Large intestine (tissue), 3 donors: Measurements from ENCODE around the gene LTBP3. TPM values are rescaled to one million over a fixed set of nuclear protein-coding genes. Genes with fewer than 3 reads are reported as not detected.

Experiments used
- DNase-seq, 2 donors: peaks; one replicate each; pipeline versions ENCODE4 v3.0.0 to v3.0.0-alpha.2; 2013
- H3K27ac ChIP-seq: one replicate; pipeline ENCODE4 v1.5.1; 2013; ENCODE audit warnings: low read length
- H3K27me3 ChIP-seq: 2 replicates; pipeline ENCODE4 v1.6.1; 2013; ENCODE audit warnings: low read length; ENCODE audit not compliant: control insufficient read depth, insufficient read depth
- H3K36me3 ChIP-seq: 2 replicates; pipeline ENCODE4 v1.6.1; 2013; ENCODE audit warnings: low read length; ENCODE audit not compliant: control insufficient read depth, insufficient read depth
- H3K4me1 ChIP-seq: one replicate; pipeline ENCODE4 v1.6.1; 2013; ENCODE audit warnings: low read length; ENCODE audit not compliant: control insufficient read depth, insufficient read depth
- H3K4me3 ChIP-seq: one replicate; pipeline ENCODE4 v1.5.1; 2013; ENCODE audit warnings: low read length
- H3K9me3 ChIP-seq: one replicate; pipeline ENCODE4 v1.6.1; 2013; ENCODE audit warnings: mild to moderate bottlenecking, low read depth, low read length, moderate library complexity; ENCODE audit not compliant: control insufficient read depth
- WGBS: methylation state at CpG from one replicate; pipeline ENCODE4 v1.1.5; 2013; ENCODE audit warnings: low lambda C conversion rate; ENCODE audit not compliant: insufficient coverage; 5-methylcytosine and 5-hydroxymethylcytosine counted together
- polyA plus RNA-seq: library from polyadenylated mRNA; unstranded; fragments of 120-200 nt; gene quantifications from one replicate; pipeline ENCODE4 v1.2.1, GENCODE V29; 2013

The LTBP3 gene
- polyA plus RNA-seq, 1 donor: 105 TPM

DNA sequence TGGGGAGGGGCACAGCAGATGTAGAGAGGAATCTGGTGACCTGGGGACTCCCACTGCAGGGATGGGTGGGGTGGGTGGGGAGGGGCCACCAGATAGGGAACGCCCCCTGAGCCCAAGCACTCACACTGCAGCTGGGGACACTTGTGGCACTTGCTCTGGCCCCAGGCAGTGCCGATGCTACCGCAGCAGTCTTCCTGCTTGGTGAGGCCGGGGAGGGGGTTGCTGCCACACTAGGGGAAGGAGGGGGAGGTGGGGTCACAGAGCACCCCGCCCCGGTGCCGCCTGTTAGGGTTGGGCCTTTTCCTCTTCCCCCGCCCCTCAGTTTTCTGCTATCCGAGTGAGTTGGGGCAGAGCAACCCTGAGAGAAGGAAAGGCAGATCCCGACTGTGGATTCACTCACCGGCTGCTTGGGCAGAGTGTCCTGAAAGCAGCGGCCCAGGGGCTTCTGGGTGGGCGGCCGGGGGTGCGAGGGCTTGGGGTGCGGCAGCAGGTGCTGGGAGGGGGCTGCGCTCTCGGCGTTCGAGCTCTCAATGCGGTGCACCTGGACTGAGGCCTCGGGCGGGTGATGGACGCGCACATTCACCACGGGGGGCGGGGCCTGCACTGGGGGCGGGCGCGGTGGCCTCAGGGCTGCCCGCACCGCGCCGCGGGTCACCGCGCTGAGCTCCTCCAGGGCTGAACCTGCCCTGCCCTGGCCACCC, 4.7 kb downstream of the LTBP3 start:
- peak in 1 of 2 donors; percentile 43 for DNase-seq
- Histone ChIP-seq H3K9me3 (no peaks in the 10 kb centered on the region), H3K27me3 (no peaks in the 10 kb centered on the region), H3K27ac (no peak overlapping the region), H3K4me3 (no peak overlapping the region), H3K36me3 (peaks cover 8% of the 10 kb centered on the region), H3K4me1 (peaks cover 52% of the 10 kb centered on the region)
- WGBS: no CpG with 5 or more reads among the region's 37 CpGs

DNA sequence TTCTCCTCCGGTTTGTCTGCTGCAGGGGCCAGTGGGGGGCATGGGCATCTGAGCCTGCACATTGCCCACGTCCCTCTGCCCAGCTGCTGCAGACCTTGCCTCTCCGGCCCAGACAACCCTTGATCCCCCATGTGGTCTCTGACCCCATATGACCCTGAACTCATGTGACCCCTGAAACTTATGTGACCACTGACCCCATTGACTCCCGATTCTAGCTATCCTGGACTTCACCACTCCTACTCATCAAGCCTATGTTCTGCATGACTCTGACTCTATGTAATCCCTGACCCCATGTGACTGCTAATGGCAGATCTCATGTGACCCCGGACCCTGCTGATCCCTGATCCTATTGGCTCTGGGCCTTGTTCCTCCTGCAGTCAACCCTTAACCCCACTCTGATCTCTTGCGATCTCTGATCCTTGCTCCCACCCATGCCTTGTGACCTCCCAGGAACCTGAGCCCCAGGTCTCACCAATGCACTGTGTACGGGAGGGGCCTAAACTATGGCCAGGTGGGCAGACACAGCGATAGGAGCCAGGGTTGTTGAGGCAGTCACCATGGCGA, 5.7 kb downstream of the LTBP3 start:
- Histone ChIP-seq H3K4me1 (peaks cover 51% of the 10 kb centered on the region), H3K4me3 (no peak overlapping the region), H3K27me3 (no peaks in the 10 kb centered on the region), H3K36me3 (peaks cover 8% of the 10 kb centered on the region), H3K27ac (no peak overlapping the region), H3K9me3 (no peaks in the 10 kb centered on the region)
- DNase-seq: peak in 1 of 2 donors; percentile 70
- 60% methylated on average over 1 of the region's 9 CpGs for WGBS

DNA sequence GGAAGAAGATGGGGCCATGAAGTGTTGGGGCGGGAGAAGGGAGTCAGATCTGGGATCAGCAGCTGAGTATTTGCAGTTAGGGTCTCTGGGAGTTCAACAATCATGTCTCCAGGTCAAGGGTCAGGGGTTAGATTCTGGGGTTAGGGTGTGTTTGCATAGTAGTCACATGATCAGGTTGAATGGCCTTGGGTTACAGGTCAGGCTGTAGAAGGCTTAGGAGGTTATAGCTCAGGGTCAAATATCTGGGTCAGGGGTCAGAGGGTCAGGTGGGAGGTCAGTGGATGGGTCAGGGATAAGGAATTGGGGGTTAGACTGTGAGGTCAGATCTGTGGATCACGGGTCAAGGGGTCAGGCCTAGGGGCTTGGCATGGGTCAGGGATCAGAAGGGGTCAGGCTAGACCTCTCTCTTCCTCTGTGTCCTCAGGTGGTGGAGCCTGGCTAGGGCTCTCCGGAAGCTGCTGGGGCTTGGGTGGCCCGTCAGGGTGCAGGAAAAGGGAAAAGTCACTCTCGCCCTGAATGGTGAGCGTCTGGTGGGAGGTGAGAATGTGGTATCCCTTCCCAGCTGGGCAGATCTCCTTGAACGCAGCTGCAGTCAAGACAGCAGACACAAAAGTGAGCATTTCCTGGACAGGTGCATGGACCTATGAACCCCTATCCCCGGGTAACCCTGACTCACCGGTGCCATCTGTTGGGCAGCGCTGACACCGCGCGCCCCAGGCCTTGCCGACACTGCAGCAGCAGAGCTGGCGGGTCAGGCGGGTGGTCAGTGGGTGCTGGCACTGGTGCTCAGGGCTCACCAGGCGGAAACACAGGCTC, 6.4 kb downstream of the LTBP3 start:
- no CpG with 5 or more reads among the region's 17 CpGs for WGBS
- peaks cover 46% of the 10 kb centered on the region for H3K4me1 ChIP-seq
- peak; percentile 83 to 84 for DNase-seq
- H3K27me3 ChIP-seq: no peaks in the 10 kb centered on the region
- peak overlapping the region; percentile 64 for H3K27ac ChIP-seq
- no peak overlapping the region for H3K4me3 ChIP-seq
- H3K9me3 ChIP-seq: no peaks in the 10 kb centered on the region
- H3K36me3 ChIP-seq: peaks cover 8% of the 10 kb centered on the region

DNA sequence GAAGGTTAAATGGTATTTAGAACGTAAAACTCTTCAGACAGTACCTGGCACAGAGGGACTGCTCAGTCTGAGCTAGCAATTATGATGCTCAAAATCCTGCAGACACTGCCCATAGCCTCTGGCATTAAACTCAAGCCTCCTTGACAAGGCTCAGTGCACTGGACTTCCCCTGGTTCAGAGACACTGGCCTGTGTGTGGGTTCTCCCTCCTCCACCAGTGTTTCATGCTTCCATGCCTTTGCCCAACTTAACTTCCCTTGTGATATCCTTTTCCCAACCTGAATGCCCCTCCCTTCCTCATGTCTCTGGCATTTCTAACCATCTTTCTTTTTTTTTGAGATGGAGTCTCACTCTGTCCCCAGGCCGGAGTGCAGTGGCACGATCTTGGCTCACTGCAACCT, 9.1 kb downstream of the LTBP3 start:
- H3K27ac ChIP-seq: no peak overlapping the region
- H3K36me3 ChIP-seq: peaks cover 11% of the 10 kb centered on the region
- WGBS: no CpG with 5 or more reads among the region's 3 CpGs

DNA sequence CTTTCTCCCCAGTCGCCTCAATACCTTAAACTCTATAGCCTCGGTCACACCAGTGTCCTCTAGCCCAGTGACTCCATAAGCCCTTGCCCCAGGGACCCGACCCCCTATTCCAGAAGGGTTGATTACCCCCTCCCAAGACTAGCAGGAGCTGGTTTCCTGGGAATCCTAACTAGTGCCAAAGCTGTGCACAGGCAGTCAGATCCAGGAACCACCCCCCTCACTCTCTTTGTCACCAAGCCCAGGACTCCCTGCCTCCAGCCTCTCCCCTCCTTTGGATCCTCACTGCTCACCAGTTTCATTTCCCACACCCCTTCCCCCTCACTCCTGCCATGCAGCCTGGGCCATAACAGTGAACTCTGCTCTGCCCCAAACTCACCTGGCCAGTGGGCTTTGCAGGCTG, 9.8 kb downstream of the LTBP3 start:
- H3K9me3 ChIP-seq: no peaks in the 10 kb centered on the region
- peaks cover 34% of the 10 kb centered on the region for H3K4me1 ChIP-seq
- no peak overlapping the region for H3K4me3 ChIP-seq
- peaks cover 15% of the 10 kb centered on the region for H3K36me3 ChIP-seq
- WGBS: no CpG with 5 or more reads among the region's 3 CpGs
- DNase-seq: no peak
- H3K27me3 ChIP-seq: no peaks in the 10 kb centered on the region
- H3K27ac ChIP-seq: no peak overlapping the region

More for the DNA sequence above, 9.1 kb downstream of the LTBP3 start:
- no peaks in the 10 kb centered on the region for H3K27me3 ChIP-seq
- no peak overlapping the region for H3K4me3 ChIP-seq
- DNase-seq: no peak
- H3K9me3 ChIP-seq: no peaks in the 10 kb centered on the region
- peaks cover 37% of the 10 kb centered on the region for H3K4me1 ChIP-seq

DNA sequence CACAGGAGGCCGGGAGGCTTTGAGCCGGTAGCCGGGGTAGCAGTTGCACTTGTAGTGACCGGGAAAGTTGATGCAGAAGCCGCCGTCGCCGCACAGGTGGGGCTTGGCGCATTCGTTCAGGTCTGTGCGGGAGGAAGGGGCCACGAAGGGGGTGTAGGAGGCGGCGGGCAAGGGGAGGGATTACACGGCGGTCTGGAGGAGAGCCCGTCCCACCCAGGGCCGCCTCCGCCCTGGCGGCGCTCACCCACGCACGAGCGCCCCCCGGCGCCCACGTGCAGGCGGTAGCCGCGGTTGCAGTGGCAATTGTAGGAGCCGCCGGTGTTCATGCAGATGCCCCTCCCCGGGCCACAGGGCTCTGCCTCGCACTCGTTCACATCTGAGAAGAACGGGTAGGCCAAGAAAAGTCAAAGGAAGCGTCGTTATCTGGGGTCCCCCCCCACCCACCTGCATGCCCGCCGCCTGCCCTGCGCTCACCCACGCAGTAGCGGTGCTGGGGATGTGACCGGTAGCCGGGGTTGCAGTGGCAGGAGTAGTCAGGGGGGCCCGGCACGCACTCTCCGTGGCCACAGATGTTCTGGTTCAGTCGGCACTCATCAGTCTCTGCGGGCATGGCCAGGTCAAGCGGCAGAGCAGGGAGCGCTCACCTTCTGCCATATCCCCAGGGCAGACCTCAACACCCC, 10.6 kb downstream of the LTBP3 start:
- Histone ChIP-seq H3K27ac (no peak overlapping the region), H3K4me1 (peaks cover 29% of the 10 kb centered on the region), H3K9me3 (no peaks in the 10 kb centered on the region), H3K27me3 (no peaks in the 10 kb centered on the region), H3K4me3 (no peak overlapping the region), H3K36me3 (peaks cover 21% of the 10 kb centered on the region)
- WGBS: no CpG with 5 or more reads among the region's 52 CpGs
- DNase-seq: no peak

DNA sequence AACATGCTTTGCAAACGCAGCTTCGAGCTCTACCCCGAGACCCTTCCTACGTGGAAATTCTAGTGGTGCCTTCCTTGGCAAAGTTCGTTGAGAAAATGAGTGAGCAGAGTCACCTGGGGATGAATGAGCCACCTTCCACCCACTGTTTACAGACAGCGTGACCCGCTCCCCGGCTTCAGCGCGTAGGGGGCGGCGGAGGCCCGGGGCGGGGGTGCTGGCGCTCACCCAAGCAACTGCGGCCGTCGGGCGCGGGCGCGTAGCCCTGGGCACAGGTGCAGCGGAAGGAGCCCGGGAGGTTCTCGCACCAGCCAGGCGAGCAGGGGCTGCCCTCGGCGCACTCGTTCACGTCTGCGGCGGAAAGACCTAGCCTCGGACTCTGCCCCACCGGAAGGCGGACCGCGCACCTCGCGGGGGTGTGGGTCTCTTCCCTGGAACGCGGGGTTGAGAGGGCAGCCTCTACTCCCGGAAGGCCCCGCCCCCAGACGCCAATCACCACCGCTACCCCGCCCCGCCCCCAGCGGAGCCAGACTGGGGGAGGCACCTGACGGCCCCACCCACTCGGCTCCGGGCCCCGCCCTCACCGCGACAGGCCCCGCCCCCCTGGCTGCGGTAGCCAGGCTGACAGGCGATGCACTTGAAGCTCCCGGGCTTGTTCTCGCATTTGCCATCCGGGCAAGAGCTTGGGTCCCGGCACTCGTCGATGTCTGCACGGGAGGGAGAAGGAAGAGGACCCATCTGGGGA, 11.8 kb downstream of the LTBP3 start:
- no peaks in the 10 kb centered on the region for H3K9me3 ChIP-seq
- peaks cover 21% of the 10 kb centered on the region for H3K4me1 ChIP-seq
- DNase-seq: peak; percentile 87 to 96
- peak overlapping the region; percentile 66 for H3K27ac ChIP-seq
- peaks cover 20% of the 10 kb centered on the region for H3K36me3 ChIP-seq
- peak overlapping the region; percentile 52 for H3K4me3 ChIP-seq
- no CpG with 5 or more reads among the region's 64 CpGs for WGBS
- no peaks in the 10 kb centered on the region for H3K27me3 ChIP-seq

DNA sequence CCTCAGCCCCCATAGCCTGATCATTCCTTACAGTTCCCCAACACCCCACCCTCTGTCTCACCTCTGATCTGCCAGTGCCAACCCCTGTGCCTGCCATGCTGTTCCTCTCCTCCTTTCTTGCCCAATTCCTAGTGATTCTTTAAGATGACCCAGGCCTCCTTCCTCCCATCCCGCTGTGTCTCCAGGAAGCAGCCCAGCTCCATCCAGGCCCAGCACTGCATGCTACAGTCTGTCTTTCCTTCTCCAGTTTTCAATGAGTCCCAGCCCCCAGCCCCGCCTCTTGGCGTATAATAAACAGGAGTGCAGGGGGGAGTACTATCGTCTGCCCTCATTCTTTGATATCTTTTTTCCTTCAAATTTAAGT, 12.3 kb downstream of the LTBP3 start:
- H3K9me3 ChIP-seq: no peaks in the 10 kb centered on the region
- WGBS: no CpG with 5 or more reads among the region's 4 CpGs
- H3K27ac ChIP-seq: peak overlapping the region; percentile 66
- H3K4me3 ChIP-seq: peak overlapping the region; percentile 52
- DNase-seq: no peak
- peaks cover 21% of the 10 kb centered on the region for H3K36me3 ChIP-seq
- H3K4me1 ChIP-seq: peaks cover 22% of the 10 kb centered on the region
- H3K27me3 ChIP-seq: no peaks in the 10 kb centered on the region

DNA sequence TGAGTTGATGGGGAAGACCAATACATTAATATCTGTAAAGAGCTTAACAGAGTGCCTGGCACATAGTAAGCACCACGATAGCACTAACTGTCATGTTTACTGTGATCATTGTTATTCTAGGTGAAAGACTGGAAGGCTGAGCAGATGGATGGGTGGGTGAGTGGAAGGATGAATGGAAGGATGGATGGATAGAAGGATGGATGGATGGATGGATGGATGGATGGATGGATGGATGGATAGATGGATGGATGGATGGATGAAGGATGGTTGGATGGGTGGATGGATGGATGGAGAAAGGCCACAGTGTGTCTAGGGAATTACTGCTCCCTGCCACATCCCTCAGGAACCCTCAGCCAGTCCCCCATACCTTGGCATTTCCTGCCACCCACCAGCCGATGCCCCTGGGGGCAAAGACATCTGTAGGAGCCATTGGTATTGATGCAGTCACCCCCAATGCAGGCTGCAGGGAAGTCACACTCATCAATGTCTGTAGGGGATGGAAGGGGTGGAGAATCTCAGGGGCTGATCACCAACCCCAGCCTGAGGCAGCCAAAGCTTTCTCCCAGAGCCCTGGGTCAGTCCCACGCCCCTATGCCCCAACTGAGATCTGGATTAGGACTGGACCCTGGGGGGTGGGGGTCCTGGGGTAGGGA, 15.3 kb downstream of the LTBP3 start:
- DNase-seq: no peak
- Histone ChIP-seq H3K4me3 (no peak overlapping the region), H3K9me3 (peaks cover 14% of the 10 kb centered on the region), H3K36me3 (peaks cover 27% of the 10 kb centered on the region), H3K4me1 (peaks cover 20% of the 10 kb centered on the region), H3K27ac (no peak overlapping the region), H3K27me3 (no peaks in the 10 kb centered on the region)
- WGBS: no CpG with 5 or more reads among the region's 3 CpGs
